GM21619 (cell line): ENCODE results near the gene NEDD4L.
"Not testable (repeated sequence)": the region's sequence is repeated elsewhere in the genome, so short reads cannot be mapped to it uniquely, and the experiment has no call there.

Source experiments
- ATAC-seq: cut with Tn5 transposase; IDR thresholded peaks from one replicate; pipeline ENCODE4 v1.9.1; 2021; ENCODE audit not compliant: unreplicated experiment

Gene NEDD4L

DNA sequence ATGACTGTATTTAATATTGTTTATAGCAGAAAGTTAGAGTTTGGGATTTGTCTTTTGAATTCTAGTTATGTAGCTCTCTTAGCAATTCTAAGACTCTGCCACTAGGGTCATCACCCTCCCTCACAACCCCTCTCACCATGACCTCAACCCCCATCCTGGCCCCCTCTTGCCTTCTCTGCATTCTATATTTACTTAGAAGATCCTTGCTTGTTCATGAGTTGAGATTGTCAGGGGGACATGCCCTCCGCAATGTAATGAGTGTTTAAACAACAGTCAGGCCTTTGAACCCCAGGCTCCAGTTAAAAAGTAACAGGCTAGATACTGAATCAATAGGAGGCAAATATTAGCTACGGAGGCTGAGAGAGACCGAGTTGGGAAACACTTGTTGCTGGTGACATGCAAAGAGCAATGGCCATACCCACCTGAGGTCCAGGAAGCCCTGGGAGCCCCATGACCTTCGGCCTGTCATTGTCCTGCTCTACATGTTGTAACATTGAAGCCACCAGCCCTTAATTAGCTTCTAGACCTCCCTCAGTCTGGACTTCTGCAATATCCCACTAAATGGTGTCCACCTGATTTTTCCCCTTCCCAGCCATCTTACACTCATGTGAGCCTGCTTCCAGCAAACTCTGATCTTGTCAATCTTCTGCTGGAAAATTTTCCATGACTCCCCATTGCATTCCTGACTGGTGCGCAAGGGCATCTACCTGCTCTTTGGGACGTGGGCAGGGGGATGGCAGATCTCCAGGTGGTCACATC, 363.8 kb downstream of the NEDD4L start:
- ATAC-seq = no peak

- no peak for ATAC-seq
Observed at GRCh38 chr18:58408665-58409064, 364.6 kb downstream of the NEDD4L start.

DNA sequence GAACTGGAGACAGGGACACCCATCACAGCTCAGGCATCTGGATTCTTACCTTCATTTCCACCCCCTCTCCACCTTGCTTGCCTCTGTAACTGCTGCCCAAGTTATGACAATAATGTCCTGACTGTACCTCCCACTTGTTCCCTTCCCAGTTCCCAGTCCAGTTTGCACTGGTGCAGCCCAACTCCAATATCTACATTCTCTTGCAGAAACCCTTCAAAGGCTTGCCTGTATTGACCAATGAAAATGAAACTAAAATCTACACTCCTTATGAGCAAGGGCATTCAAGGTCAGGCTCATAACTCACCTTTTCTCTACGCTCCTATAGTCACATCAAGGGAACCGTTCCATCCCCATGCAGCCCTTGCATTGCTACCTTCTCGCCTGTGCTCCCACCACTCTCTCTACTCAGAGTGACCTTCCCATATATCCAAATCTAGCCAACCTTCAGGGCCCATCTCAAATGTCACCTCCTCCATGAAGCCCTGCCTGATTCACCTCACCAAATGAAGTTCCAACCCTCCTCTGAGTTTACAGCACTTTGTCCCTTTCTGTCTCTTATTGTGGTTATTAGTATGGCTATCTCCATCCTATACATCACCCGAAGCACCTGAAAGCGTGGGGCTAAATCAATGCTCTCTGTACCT, 365.9 kb downstream of the NEDD4L start:
- ATAC-seq = no peak

DNA sequence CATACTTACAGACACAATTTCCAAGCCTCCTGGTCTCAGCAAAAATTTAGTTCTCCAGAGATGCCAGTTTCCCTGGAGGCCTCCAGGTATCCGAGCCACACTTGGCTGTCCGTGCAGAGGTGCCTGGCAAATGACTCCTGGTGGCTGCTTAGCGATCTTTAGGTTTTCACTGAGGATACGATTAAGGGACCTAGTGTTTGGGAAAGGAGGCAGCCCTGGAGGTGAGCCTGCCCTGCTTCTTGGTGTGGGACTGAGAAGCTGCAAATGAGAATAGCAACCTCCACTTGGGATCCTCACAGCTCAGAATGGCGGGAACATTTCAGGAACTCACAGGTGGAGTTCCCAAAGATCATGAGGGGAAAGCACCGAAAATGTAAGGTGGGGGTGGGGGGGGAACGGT, 367.3 kb downstream of the NEDD4L start:
- no peak for ATAC-seq

DNA sequence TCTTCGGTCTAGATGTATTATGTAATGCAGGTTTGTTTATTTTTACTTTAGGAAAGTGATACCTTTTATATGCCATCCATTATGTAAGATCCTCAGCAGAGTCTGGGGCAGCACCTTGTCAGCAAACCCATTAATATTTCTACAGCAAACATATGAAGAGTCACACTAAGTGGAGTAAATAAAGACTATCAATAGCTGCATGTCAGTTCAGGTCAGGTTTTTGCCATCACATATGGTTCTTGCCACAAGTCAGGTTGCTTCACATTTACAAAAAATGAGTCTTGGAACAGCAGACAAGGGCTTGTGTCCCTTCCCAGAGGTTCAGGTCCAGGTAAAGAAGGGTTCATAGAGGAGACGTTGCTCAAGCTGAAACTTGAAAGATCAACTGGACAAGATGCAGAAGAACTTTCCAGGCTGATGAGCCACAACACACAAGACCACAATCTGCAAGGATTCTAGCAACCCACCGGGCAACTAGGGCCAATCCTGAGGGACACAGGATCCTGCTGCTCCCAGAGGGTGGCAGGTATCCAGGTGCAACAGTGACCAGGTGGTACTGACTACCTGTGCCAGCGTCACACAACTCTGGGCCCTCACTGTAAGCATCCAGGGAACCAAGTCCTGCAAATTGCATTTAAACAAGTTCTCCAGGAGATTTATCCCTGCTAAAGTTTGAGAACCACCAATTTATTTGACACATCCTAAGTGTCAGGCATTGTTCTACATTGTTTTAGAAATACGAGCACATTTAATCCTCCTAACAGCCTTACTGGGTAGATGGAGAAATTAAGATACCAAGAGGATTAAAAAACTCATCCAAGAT, 369.0 kb downstream of the NEDD4L start:
- no peak for ATAC-seq

DNA sequence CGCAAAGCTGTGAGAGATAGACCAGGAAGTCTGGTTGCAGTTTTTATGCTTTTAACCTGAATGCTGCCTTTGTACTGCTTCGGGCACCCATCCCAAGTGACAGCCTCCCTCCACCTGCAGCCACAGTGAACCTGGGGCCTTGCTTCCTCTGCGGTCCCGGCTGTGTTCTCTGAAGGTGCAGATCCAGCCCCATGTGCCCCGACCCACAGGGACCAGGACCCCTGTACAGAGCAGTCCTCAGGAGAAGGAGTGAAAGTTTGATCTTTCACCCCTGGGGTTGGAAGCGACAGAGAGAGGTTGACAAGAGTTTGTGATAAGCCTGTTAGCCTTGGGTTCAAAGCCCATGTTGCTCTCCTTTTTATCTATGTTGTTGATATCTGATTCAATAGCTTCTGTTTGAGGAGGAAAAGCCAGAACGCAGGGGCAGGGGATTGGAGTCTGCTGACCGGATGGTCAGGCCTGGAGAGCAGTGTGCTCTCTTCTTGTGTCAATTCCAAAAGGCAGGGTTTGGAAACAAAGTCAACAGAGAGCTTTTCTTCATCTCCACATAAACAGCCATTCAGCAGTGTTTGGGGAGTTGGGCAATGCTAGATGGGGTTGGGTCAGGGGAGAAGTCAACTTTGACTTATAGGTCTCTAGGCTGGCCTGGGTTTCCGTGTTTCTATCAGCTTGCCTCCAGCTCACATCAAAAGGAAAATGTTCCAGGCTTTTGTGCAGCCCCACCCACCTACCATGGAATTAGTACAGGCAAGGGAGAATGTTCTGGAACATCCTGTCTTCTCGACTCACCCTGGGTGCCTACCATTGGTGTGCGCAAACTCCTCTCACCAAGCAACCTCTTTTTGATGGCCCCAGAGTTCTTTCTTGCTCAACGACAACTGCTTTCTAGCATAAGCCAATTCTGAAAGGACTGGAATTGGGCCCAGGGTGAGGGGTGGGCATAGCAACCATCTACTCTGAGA, 369.9 kb downstream of the NEDD4L start:
- no peak for ATAC-seq

DNA sequence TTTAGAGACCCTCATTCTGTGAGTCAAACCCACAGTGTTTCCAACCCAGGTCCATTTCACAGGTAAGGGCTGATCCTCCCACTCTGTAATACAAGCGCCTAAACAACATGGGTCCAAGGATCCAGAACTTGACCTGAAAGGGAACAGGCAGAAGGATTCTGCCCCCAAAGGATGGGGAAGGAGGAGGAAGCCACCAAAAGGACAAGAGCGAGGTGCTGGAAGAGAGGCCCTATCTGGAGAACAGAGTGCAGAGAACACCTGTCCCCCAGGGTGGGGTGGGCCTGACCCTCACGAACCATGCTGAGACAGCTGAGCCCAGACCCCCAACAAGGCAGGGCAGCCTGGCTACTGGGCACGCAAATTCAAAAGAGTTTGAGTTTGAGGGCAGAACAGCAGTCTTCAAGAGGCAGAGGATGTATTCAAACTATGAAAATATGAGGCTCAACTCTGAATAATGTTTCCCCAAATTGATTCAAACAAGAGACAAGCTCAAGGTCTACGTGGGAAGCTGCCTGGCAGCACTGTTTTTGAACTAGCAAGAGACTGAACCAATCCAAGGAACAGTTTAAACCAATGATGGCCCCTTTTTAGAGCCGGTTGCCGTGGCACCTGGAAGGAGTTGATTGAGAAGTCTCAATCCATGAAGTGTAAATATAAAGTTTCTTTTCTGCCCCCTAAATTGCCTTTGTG, 372.1 kb downstream of the NEDD4L start:
- ATAC-seq = no peak

DNA sequence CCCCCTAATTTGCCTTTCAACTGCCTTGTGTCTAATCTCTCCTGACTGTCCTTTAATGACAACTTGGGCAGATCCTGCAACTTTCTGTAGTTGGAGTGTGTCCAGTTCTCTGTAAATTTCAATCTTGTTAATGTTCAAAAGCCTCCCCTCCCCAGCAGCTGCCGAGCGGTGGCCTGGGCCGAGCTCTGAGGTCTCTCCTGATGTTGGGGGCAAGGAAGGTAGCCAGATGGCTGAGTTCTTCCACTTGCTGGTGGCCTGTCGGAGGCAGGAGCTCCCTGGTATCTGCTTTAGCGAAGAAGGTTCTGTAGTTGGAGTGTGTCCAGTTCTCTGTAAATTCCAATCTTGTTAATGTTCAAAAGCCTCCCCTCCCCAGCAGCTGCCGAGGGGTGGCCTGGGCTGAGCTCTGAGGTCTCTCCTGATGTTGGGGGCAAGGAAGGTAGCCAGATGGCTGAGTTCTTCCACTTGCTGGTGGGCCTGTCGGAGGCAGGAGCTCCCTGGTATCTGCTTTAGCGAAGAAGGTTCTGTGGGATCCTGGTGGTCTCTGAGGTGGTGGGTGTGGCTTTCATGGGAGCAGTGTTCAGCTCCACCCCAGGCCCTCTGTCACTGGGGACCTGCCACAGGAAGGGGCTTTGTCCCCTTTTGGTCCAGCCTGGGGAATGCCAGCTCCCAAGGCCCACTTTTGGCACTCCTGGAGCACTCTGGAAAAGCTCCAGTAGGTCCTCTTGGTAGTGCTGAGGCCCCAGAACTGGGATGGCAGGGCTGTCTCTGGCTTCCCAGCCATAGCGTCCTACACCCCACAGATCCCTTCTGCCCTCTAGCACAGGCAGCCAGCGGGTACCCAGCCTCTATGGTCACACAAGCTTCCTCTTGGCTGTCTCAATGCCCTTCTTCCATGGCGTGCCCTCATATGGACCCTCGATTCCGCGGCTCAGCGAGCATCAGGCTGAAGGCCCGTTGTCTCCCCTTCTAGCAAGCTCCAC, 373.0 kb downstream of the NEDD4L start:
- no peak for ATAC-seq

- no peak for ATAC-seq
Observed at GRCh38 chr18:58417752-58418151, 373.7 kb downstream of the NEDD4L start.

DNA sequence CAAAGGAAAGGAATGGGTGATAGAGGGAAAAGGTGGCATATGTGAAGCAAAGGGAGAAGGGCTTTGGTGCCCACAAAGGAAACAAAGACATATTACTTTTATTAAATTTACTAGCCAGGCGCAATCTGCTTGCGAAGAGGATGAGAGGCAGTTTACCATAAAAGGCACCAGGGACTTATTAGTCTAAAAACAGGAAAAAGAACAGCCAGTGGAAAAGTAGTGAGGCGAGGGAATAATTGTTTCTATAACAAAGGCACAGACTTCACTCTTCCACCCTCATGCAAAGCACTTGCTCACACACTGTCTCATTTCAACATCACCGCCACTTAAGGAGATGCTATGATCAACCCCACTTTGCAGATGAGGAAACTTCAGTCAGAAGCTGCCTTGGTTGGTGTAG, 374.3 kb downstream of the NEDD4L start:
- no peak for ATAC-seq

GRCh38 chr18:58419587-58420199, 375.7 kb downstream of the NEDD4L start:
- ATAC-seq = no peak

GRCh38 chr18:58426611-58427010, 382.6 kb downstream of the NEDD4L start:
- no peak for ATAC-seq

GRCh38 chr18:58427321-58427720, 383.3 kb downstream of the NEDD4L start:
- no peak for ATAC-seq

GRCh38 chr18:58429442-58429841, 385.4 kb downstream of the NEDD4L start:
- ATAC-seq = no peak

- no peak for ATAC-seq
Observed at GRCh38 chr18:58431215-58431614, 387.2 kb downstream of the NEDD4L start.

- ATAC-seq = no peak
Observed at GRCh38 chr18:58432050-58432727, 388.2 kb downstream of the NEDD4L start.

- not testable (repeated sequence) for ATAC-seq
Observed at GRCh38 chr18:58435221-58436005, 391.4 kb downstream of the NEDD4L start.
